Activated CD8-positive, alpha-beta memory T cell treated with anti-CD3 and anti-CD28 coated beads for 1 hour (primary cell): ENCODE data around the gene BRCA1.
"Not testable (repeated sequence)": the region's sequence is repeated elsewhere in the genome, so short reads cannot be mapped to it uniquely, and the experiment has no call there.

Experiments used
- DNase-seq, 2 donors: peaks; one replicate each; pipeline ENCODE4 v3.0.0-alpha.2; 2020; ENCODE audit warnings: low read depth in 1 of 2; ENCODE audit errors: extremely low read depth in 1 of 2

Gene BRCA1

GRCh38 chr17:43125133-43125966 is at the start of gene BRCA1:
TSS of gene BRCA1 (minus strand) at chr17:43125364. CDS start at chr17:43124096, 1,268 bp downstream.
- DNase-seq: peak; percentile 80 to 89

- DNase-seq: no peak
These were observed 46.7 kb upstream of the BRCA1 start for GRCh38 chr17:43171586-43172487.

GRCh38 chr17:43170766-43171585 is 45.8 kb upstream of the BRCA1 start, which contains the start of gene NBR1:
TSS of gene NBR1 (plus strand) at chr17:43171214. CDS start at chr17:43175800, 4,586 bp downstream.
- peak; percentile 81 to 90 for DNase-seq

GRCh38 chr17:43170140-43170765 is 45.1 kb upstream of the BRCA1 start:
- DNase-seq: peak; percentile 72

- no peak for DNase-seq
These were observed 44.5 kb upstream of the BRCA1 start for GRCh38 chr17:43169561-43170139.

- DNase-seq: not testable (repeated sequence)
These were observed 40.8 kb upstream of the BRCA1 start for GRCh38 chr17:43165971-43166370.

- not testable (repeated sequence) for DNase-seq
These were observed 34.8 kb upstream of the BRCA1 start for GRCh38 chr17:43159957-43160356.

- not testable (repeated sequence) for DNase-seq
These were observed 34.1 kb upstream of the BRCA1 start for GRCh38 chr17:43159232-43159631.

GRCh38 chr17:43155666-43156065 is 30.5 kb upstream of the BRCA1 start:
- no peak for DNase-seq

- not testable (repeated sequence) for DNase-seq
These were observed 28.2 kb upstream of the BRCA1 start for GRCh38 chr17:43153197-43153835.

GRCh38 chr17:43151880-43152456 is 26.8 kb upstream of the BRCA1 start:
- no peak for DNase-seq

GRCh38 chr17:43146649-43147048 is 21.5 kb upstream of the BRCA1 start:
- DNase-seq: no peak

- DNase-seq: no peak
These were observed 18.0 kb upstream of the BRCA1 start for GRCh38 chr17:43143201-43143600.

- no peak for DNase-seq
These were observed 17.0 kb upstream of the BRCA1 start for GRCh38 chr17:43142153-43142552.

- DNase-seq: no peak
These were observed 15.5 kb upstream of the BRCA1 start for GRCh38 chr17:43140396-43141332.

GRCh38 chr17:43138531-43138930 is 13.4 kb upstream of the BRCA1 start:
- DNase-seq: not testable (repeated sequence)

GRCh38 chr17:43136574-43136973 is 11.4 kb upstream of the BRCA1 start:
- DNase-seq: not testable (repeated sequence)

GRCh38 chr17:43135454-43135819 is 10.3 kb upstream of the BRCA1 start:
- DNase-seq: no peak
